NCI-H2196 treated with DMSO at 0.1 percent for 48 hours (cell line): ENCODE measurements around the gene TMEM108.

Source experiments
- DNase-seq: peaks from one replicate; lab custom pipeline; 2025; ENCODE audit not compliant: unreplicated experiment; lab: John Stamatoyannopoulos, UW

TMEM108 gene

DNA sequence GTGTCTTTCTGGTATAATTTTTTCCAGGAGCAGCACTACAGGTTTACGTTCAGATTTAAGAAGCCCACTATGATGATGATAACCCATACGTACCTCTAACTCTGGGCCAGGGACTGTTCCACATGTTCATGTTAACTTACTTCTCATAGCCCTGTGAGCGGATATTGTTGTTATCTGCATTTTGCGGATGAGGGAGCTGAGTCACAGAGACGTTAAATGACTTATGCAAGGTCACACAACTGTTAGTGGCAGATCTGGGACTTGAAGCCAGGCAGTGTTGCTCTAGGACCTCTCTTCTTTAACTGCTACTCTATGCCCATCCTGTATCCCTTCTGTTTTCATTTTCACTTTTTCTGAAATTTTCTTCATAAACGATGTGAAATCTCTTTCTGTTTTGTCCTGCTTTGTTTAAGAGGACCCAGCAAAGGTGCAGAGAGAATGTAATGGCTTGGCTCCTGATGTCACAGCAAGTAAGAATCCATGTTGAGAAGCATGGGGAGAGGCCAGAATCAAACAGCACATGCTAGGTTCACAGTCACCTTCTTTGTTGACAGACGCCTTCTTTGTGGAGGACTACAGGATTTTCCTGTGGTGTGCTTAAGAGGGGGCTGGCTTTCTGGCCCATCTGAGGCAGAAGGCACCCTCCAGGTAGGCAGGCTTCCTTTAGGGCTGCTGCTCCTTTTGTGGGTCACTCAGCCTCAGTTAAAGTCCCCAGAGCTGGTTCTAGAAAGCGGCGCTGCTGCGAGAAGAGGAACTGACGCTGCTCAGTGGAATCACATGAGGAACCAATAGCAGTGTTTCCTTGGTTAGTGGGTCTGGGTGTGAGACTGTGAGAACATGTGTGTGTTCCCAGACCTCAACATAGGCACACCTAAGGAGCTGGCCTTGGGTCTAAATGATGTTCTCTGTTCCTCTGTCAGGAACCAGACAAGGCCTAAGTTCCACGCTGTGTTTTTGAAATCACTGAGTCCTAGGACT, 121.6 kb downstream of the TMEM108 start:
- DNase-seq, result no peak

DNA sequence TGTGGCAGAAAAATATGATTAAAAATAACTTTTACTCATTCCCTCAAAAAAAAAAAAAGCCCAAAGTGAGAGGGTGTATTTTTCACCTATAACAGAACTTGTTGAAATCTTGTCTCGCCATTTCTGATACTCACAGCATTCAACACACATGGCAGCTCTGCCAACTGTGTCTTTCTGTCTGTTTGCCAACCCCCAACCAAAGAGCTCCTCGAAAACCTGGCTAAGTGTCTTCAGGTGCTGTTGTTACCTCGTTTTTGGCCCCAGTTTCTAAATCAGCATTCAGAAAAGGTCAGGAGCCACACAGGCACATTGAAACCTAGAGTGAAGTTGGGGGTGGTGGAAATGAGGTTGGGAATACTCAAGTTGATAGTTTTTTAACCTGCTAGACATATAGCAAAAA, 123.5 kb downstream of the TMEM108 start:
- no peak for DNase-seq

DNA sequence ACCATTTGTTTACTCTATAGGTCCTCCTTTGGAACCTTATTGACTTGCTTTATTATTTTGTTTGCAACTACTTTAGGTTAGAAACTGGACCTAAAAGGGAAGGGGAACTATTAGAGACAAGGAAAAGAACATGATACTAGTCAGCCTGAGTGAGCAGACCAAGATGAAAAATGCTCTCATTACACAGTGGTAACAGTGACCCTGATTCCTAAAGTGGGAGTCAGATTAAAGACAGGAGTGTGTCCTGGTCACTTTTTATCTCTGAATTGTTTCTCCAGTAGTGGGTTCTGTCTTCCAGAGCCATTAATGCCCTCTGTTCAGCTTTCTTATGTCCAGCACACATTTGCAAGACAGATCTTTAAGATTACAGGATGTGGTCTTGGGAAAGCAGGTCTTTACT, 124.1 kb downstream of the TMEM108 start:
- no peak for DNase-seq

DNA sequence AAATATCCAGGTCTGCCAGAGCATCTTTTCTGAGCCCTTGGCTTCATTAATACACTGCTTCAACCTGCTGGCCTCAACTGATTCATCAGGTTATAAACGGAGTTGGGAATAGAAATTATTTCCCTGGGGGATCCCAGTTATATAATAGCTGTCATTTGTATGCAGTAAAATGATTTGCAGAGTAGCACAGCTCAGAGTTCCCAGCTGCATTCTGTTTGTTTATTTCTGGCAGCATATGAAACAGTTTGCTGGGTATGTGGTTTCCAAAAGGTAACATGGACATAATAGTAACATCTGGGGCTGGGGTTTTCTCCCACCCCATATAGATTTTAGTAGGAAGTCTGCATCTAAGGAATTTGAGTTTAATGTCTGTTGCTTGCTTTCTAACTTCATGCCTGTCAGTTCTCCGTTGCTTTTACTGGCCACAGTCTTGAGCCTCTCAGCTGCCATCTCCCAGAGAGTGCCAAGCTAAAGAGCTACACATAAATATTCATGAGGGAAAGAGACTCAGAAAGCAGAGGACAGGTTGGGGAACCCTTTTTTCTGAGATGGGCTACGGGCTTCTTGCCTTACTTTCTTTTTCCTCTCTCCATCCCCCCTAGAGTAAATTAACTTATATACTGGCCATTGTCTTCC, 124.6 kb downstream of the TMEM108 start:
- DNase-seq, result no peak

DNA sequence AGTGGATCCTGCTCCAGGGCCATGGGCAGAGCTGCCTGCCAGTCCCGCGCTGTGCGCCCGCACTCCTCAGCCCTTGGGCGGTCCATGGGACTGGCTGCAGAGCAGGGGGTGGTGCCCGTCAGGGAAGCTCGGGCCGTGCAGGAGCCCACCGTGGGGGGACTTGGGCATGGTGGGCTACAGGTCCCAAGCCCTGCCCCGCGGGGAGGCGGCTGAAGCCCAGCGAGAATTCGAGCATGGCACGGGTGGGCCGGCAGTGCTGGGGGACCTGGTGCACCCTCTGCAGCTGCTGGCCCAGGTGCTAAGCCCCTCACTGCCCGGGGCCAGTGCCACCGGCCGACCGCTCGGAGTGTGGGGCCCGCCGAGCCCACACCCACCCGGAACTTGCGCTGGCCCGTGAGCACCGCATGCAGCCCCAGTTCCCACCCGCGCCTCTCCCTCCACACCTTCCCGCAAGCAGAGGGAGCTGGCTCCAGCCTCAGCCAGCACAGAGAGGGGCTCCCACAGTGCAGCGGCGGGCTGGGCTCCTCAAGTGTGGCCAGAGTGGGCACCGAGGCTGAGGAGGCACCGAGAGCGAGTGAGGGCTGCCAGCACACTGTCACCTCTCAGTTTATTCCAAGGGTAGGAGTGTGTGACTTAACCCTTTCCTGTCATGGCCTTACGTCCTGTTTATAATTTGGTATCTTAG, 129.3 kb downstream of the TMEM108 start:
- DNase-seq, result no peak

DNA sequence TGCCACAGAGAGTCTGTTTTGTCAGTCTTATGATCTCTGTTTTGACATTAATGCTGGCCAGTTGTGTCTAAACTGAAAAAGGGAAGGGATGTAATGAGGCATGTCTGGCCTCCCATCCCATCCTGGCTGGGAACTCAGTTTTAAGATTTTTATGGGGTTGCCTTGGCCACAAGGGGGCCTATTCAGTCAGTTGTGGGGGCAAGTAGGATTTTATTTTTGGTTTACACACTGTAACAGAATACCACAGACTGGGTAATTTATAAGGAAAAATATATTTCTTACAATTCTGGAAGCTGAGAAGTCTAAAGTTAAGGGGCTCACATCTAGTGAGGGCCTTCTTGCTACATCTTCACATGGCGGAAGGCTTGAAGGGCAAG, 129.8 kb downstream of the TMEM108 start:
- DNase-seq, result no peak

DNA sequence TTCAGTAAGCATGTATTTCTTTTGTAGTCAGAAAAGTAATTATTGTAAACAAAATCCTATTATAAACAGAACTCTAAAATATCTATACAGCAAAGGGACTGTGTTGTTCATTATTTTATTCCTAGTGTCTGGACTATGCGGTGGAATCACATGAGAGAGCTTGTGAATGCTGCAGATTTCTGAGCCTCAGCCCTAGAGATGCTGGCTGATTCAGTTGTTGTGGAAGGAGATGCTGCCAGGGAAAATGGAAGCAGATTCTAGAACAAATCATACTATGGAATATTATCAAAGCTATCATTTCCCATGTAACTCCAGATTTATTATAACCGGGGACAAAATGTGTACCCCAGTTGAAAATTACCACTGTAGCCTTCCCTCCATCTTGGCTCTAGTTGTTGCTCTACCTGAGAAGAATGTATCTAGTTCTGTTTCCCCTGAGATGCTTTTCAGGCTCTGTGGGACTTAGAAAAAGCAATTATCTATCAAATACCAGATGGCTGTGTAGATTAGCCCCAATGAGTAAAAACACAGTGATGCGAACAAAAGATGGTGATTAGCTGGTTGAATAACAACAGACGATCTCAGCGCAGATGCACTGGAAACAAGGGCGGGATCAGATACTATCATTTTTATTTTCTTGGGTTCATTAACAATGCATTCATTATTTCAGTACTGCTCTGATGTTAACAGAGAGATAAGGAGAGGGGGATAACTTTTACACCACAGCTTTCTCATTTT, 131.3 kb downstream of the TMEM108 start:
- DNase-seq, result no peak

DNA sequence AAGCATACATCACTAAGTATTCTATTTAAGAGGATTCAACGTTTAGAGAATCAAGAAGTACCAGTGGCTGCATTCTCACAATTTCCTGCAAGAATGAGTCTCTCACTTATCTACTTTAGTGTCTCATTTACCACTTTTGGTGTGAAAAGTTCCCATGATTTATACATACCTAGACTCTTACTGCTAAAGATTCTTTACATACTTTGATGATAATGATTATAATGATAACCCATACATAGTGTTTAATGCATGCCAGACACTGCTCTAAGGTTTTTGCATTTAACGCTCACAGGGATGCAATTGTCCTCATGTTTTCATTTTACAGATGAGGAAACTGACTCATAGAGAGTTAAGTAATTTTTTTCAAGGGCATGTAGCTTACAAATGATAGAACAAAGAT, 133.6 kb downstream of the TMEM108 start:
- DNase-seq, result no peak

DNA sequence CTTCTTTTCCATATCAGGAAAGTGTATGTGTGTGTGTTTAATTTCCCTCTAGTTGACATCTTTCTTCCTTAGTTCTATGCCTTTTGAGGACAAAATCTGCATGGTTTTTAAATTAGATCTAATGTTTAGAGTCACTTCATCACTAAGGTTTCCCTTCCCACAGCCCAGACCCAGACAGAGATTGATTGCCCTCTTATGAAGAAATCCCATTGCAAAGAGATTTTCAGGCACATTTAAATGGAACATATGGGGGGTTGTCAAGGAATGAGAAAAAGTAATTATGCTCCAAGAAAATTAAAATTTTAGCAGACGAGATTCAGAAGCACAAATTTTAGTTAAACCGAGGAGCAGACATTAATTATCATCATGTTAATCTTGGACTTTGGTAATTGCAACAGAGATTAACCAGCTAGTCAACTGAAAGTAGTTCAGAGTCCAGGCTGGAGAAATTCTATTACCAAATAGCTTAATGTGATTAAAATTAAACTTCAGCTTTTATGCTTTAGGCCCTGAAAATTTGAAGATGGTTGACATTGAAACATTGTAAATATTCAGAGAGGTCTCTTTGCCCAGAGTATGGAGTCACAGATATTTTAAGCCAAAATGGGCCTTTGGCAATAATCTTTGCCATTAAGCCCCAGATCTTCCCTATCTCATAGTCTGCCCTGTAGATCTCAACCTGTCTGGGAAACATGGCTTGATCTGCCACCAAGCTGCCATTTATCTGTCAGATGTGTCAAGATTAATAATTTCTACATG, 143.4 kb downstream of the TMEM108 start:
- DNase-seq, result no peak

DNA sequence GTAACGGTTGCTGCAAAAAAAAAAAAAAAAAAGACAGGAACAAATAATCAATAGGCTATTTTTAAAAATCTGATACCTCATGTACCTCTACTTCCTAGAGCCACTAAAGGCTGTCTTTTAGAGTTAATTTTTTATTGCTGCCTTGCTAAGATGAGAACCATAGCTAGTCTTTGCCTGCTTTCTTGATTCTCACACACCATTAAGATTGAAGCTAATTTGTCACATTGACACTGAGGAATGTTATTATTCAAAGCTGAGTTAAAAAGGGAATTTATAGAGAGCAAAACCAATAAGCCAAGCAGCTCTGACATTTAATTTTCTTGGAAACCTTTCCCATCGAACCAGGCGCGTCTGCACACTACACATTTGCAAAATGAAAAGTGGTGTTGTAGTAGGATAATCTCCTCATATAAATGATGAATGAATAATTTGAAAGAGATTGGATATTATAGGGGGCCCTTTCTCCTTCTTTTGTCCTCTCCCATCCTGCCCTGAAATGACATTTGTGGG, 149.7 kb downstream of the TMEM108 start:
- no peak for DNase-seq

DNA sequence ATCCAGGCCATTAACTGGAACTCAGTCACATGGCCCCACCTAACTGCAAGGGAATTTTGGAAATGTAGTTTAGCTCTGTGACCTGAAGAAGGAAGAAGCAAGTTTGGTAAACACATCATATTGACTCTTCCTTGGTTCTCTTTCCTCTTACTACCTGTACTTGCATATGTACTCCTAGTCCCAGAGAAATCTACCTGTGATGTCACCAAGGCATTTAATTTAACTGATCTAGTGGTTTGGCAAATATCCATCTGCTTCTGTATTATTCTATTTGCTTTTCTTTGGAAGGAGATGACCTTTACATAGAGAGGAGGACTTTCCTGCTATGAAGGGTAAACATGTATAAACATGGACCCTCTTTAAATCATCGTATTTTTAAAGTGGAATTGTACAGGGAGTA, 150.8 kb downstream of the TMEM108 start:
- no peak for DNase-seq

DNA sequence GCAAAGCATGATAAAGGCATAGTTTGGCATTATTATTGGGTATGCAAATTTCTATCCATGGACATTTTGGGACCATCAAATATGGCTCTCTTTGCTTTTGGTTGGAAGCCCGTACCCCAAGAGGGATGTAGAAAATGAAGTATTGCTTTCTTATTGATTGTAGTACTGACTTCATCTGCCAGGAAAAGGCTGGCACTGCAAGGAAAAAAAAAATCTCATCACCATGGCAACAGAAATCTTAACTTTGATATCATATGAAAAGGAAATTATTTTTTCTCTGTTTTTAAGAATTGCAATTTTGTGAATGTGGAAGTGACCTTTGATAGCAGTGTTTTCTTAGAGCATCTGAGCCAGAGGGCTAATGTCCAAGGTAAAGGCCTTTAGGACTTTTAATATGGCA, 151.7 kb downstream of the TMEM108 start:
- DNase-seq, result no peak

DNA sequence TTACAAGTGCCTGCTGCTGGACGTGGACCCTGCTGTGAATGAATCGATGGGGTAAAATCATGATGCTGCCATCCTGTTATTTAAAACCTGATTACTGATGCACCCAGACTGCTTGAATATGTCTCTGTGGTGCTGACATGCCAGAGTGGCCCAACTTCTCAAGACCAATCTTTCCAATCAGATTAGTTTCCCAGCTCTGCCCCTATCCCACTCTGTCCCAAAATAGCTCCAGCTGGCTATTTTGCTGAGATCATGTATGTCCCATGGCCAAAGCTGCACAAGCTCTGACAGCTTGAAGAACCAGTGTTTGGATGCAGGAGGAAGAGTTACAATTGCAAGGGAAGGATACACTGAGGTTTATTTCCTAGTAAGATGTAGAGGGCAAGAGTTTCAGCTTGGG, 153.6 kb downstream of the TMEM108 start:
- DNase-seq, result no peak

DNA sequence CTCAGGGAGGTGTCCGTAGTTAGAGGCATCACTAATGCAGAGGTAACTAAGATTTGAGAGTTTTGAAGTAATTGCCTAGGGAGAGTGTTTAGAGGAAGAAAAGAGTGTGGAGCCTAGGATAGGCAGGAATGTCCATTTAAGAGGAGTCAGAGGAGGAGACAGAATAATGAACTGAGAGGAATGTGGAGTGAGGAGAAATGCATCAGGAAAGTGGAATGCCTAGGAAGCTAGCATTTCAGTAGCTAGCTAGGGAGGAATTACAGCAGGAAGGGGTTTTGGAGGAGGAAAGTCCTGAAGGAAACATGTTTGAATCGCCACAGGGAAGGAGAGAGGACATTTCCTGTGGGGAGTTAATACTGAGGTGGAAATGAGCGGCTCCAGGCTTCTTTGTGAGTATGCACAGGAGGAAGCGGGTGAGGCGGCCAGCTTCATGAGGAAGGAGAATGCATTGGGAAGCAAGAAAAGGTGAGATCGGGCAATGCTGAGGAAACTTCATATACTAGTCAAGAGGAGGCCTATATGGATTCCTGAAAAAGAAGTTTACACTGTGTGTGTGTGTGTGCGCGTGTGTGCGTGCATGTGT, 154.3 kb downstream of the TMEM108 start:
- no peak for DNase-seq

DNA sequence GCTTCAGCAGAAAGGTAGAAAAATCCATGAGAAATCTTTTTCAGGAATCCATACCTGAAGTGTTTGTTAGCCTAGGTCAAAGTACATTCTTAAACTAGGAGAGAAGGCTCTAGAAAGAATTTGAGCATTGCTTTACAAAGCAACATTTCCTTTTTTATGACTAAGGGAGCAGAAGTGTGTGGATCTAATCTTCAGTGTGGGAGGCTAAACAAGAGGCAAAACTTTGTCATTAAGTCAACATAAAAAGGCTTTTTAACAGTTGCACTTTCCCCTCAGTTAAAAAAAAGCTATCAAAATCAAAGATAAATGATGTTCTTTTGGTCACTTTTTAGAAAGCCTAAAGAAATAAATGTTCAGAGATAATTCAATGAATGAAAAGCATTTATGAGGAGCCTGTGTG, 154.8 kb downstream of the TMEM108 start:
- no peak for DNase-seq

DNA sequence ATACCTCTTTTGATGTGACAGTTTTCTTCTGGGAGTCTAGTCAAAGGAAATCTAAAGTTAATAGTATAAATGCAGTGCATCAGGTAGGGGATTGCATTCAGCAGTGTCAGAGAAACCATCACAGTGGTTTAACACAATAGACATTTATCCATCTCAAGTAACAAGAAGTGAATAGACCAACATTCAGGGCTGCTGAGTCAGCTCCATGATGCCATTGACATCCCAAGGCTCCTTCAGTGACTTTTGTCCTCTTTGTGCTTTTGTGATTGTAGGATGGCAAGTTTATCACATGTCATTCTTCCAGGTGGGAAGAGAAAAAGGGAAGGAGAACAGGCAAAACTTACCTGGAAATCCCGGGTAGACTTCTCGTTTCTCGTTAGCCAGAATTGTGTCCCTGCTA, 158.3 kb downstream of the TMEM108 start:
- no peak for DNase-seq

DNA sequence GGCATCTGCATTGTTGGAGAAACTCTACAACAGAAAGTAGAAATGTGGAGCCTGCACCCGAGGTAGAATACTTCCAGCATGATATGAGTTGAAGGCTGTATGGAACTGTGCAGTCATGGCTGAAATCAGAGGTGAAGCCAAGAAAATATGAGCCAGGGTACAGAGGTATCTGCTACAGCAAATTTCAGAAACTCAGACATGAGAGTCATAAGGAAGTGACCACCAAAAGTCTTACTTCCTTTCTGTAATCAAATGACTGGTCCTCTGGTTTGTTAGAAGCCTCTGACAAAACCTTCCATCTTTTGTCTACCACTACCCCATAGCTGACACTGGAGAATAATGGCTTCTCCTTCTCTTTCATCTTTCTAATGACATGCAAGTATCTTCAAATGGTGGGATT, 159.4 kb downstream of the TMEM108 start:
- no peak for DNase-seq

DNA sequence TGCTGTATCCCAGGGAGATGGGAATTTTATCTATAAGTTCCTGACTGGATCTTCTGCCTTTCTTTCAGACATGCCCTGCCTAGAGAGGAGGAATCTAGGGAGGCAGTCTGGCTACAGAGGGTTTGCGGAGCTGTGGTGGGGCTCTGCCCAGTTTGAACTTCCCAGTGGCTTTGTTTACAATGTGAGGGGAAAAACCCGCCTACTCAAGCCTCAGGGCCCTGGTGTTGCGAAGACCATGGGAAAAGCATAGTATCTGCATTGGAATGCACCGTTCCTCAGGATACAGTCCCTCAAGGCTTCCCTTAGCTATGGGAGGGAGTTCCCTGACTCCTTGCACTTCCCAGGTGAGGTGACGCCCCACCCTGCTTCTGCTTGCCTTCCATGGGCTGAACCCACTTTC, 168.7 kb downstream of the TMEM108 start:
- DNase-seq, result no peak

DNA sequence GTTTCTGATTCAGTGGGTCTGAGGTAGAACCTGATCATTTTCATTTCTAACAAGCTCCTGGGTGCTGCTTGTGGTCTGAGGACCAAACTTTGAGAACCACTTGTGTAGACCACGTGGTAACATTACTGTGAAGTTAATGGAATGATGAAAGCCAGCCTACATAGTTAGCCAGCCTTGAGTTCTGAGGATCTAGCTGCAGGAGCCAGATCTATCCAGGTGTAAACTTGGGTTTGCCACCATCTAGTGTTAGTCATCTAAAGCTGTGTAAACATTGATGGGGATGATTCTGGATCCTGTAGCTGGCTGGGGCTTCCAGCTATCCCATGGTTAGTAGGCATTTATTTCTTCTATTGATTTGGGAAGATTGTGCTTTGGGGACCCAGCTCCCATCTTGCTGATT, 170.0 kb downstream of the TMEM108 start:
- DNase-seq, result no peak
